H1 (cell line): ENCODE results near the gene CH25H. TPM values are rescaled to one million over a fixed set of nuclear protein-coding genes. Genes with fewer than 3 reads are reported as not detected.

Experiments
- CREB1 ChIP-seq: IDR thresholded peaks from 2 replicates; pipeline ENCODE4 v1.6.1; 2012; ENCODE audit warnings: inconsistent platforms
- SIRT6 ChIP-seq: IDR thresholded peaks from one replicate; pipeline ENCODE4 v1.7.1; 2012; ENCODE audit warnings: low read length, inconsistent platforms
- TBP ChIP-seq: IDR thresholded peaks from 2 replicates; pipeline ENCODE4 v1.6.1; 2011; ENCODE audit warnings: low read depth, low read length, improper control_type of control experiment
- YY1 ChIP-seq: IDR thresholded peaks from 2 replicates; pipeline ENCODE4 v1.6.1; 2011; ENCODE audit warnings: low read depth, mild to moderate bottlenecking, low read length
- polyA plus RNA-seq, 7 experiments: library from polyadenylated mRNA; depleted of rRNA in 3 of 7; stranded (reverse) in 5 of 7; unstranded in 2 of 7; fragments of >200 nt in 5 of 7; fragments of 200-250 nt in 2 of 7; gene quantifications; 1 replicate in 5 of 7; 2 replicates in 1 of 7; 4 replicates in 1 of 7; pipeline versions ENCODE4 v1.2.1 to v1.2.3, GENCODE V29; 2011 to 2013; ENCODE audit warnings: missing spikeins in 2 of 7, mixed read lengths in 2 of 7
- total RNA-seq: library from RNA; stranded (reverse); fragmentation: NEBNext Ultra II Directional; extraction: Animal tissue kit (Norgen Biotek cat#: 25700); gene quantifications from 2 replicates; pipeline ENCODE4 v1.2.1, GENCODE V29; 2021

Gene CH25H
- total and polyA plus RNA-seq, 2 of the 8 experiments (the other 6 are each of a cell fraction or from before 2014, with no cell fraction given) = 0.56 to 1.3 TPM

GRCh38 chr10:89241026-89241425, 33.9 kb upstream of the CH25H start (continued):
- no peak for TF ChIP-seq YY1
- no peak for TF ChIP-seq TBP
- TF ChIP-seq SIRT6 = no peak
- no peak for TF ChIP-seq CREB1
